Endothelial cell (in vitro differentiated cells): Measurements from ENCODE around the gene BRAT1. TPM values are rescaled to one million over a fixed set of nuclear protein-coding genes. Genes with fewer than 3 reads are reported as not detected.

Experiments
- DNase-seq: peaks from one replicate; pipeline ENCODE4 v3.0.0; 2021; ENCODE audit warnings: low spot score
- H3K27ac Mint-ChIP-seq: one replicate; pipeline ENCODE4 v1.8.0; 2021; ENCODE audit warnings: mixed read lengths, inconsistent platforms; ENCODE audit not compliant: unreplicated experiment
- H3K27me3 Mint-ChIP-seq: one replicate; pipeline ENCODE4 v1.8.0; 2021; ENCODE audit warnings: mild to moderate bottlenecking, moderate library complexity, mixed read lengths, inconsistent platforms; ENCODE audit not compliant: unreplicated experiment
- H3K36me3 Mint-ChIP-seq: one replicate; pipeline ENCODE4 v1.8.0; 2021; ENCODE audit warnings: mild to moderate bottlenecking, low read depth, mixed read lengths, inconsistent platforms; ENCODE audit not compliant: unreplicated experiment
- H3K4me1 Mint-ChIP-seq: one replicate; pipeline ENCODE4 v1.8.0; 2021; ENCODE audit warnings: mild to moderate bottlenecking, mixed read lengths, inconsistent platforms; ENCODE audit not compliant: unreplicated experiment
- H3K4me3 Mint-ChIP-seq: one replicate; pipeline ENCODE4 v1.8.0; 2021; ENCODE audit warnings: mild to moderate bottlenecking, mixed read lengths, inconsistent platforms; ENCODE audit not compliant: unreplicated experiment
- H3K9me3 Mint-ChIP-seq: one replicate; pipeline ENCODE4 v1.8.0; 2021; ENCODE audit warnings: mixed read lengths, inconsistent platforms; ENCODE audit not compliant: unreplicated experiment
- CTCF ChIP-seq: fragments of 200-600 bp; sonication (generic); IDR thresholded peaks from one replicate; pipeline ENCODE4 v1.5.0; 2021; ENCODE audit warnings: antibody characterized with exemption; ENCODE audit not compliant: unreplicated experiment
- total RNA-seq: library from RNA; stranded (reverse); fragmentation: NEBNext Ultra II Directional; extraction: Animal tissue kit (Norgen Biotek cat#: 25700); gene quantifications from one replicate; pipeline ENCODE4 v1.2.1, GENCODE V29; 2021; ENCODE audit not compliant: unreplicated experiment

Gene BRAT1
- total RNA-seq, 1 donor from 2014 or later, result 34.0 TPM

- H3K4me1 Mint-ChIP-seq, result peaks cover 19% of the 10 kb centered on the region
- H3K9me3 Mint-ChIP-seq, result no peaks in the 10 kb centered on the region
- H3K4me3 Mint-ChIP-seq, result no peak overlapping the region
- H3K27ac Mint-ChIP-seq, result no peak overlapping the region
- DNase-seq, result no peak
- H3K36me3 Mint-ChIP-seq, result peaks cover 4% of the 10 kb centered on the region
- TF ChIP-seq CTCF, result no peak
- H3K27me3 Mint-ChIP-seq, result peaks cover 7% of the 10 kb centered on the region
Observed at GRCh38 chr7:2601907-2602306, 46.6 kb upstream of the BRAT1 start.

- H3K4me1 Mint-ChIP-seq, result peaks cover 19% of the 10 kb centered on the region
- no peaks in the 10 kb centered on the region for H3K9me3 Mint-ChIP-seq
- H3K4me3 Mint-ChIP-seq, result no peak overlapping the region
- peaks cover 7% of the 10 kb centered on the region for H3K27me3 Mint-ChIP-seq
- no peak for DNase-seq
- no peak for TF ChIP-seq CTCF
- no peak overlapping the region for H3K27ac Mint-ChIP-seq
- peaks cover 4% of the 10 kb centered on the region for H3K36me3 Mint-ChIP-seq
Observed at GRCh38 chr7:2601065-2601464, 45.7 kb upstream of the BRAT1 start.

- Mint-ChIP-seq H3K9me3 (no peaks in the 10 kb centered on the region), H3K27ac (peak overlapping the region; percentile 92), H3K36me3 (peaks cover 10% of the 10 kb centered on the region), H3K27me3 (peaks cover 7% of the 10 kb centered on the region), H3K4me3 (no peak overlapping the region), H3K4me1 (peaks cover 19% of the 10 kb centered on the region)
- DNase-seq, result peak; percentile 35
- TF ChIP-seq CTCF, result no peak
Observed at GRCh38 chr7:2598154-2598823, 43.0 kb upstream of the BRAT1 start.

GRCh38 chr7:2597273-2597640, 41.9 kb upstream of the BRAT1 start:
- peaks cover 7% of the 10 kb centered on the region for H3K27me3 Mint-ChIP-seq
- H3K9me3 Mint-ChIP-seq, result no peaks in the 10 kb centered on the region
- H3K27ac Mint-ChIP-seq, result no peak overlapping the region
- no peak overlapping the region for H3K4me3 Mint-ChIP-seq
- H3K36me3 Mint-ChIP-seq, result peaks cover 14% of the 10 kb centered on the region
- DNase-seq, result no peak
- no peak for TF ChIP-seq CTCF
- H3K4me1 Mint-ChIP-seq, result peaks cover 19% of the 10 kb centered on the region

- DNase-seq, result no peak
- no peak for TF ChIP-seq CTCF
- H3K4me3 Mint-ChIP-seq, result no peak overlapping the region
- peaks cover 19% of the 10 kb centered on the region for H3K4me1 Mint-ChIP-seq
- no peak overlapping the region for H3K27ac Mint-ChIP-seq
- H3K36me3 Mint-ChIP-seq, result peaks cover 18% of the 10 kb centered on the region
- H3K9me3 Mint-ChIP-seq, result no peaks in the 10 kb centered on the region
- peaks cover 5% of the 10 kb centered on the region for H3K27me3 Mint-ChIP-seq
Observed at GRCh38 chr7:2596464-2597272, 41.3 kb upstream of the BRAT1 start.
